Measurements from ENCODE around the gene FUS.

GRCh38 chr16:31147574-31147973 is 32.4 kb upstream of the FUS start:
- TF ChIP-seq CEBPB (IDR thresholded peaks at IDR 0.05; ENCODE audit: low read depth, low read length) (no peak), POLR2A (IDR thresholded peaks at IDR 0.05; ENCODE audit: control extremely low read depth in 1 of 2, low read depth in 2 of 2, low read length in 2 of 2) (no peak)
